ENCODE measurements around the gene AOPEP. TPM values are rescaled to one million over a fixed set of nuclear protein-coding genes. Genes with fewer than 3 reads are reported as not detected.

AOPEP gene
- total and polyA plus RNA-seq, 2 donors (not counting 3 experiments of a cell fraction or from before 2014, with no cell fraction given): 20.2 to 41.6 TPM

- no peak for TF ChIP-seq CTCF (IDR thresholded peaks at IDR 0.05; ENCODE audit: extremely low read depth in 1 of 2, insufficient read depth in 1 of 2, low read depth in 1 of 2, low read length in 2 of 2)
- no peak for TF ChIP-seq POLR2A (IDR thresholded peaks at IDR 0.05; ENCODE audit: low read depth, low read length)
- no peak for TF ChIP-seq EZH2 (IDR thresholded peaks at IDR 0.05; ENCODE audit: borderline replicate concordance, low read depth, low read length, severe bottlenecking)
- TF ChIP-seq GATA2 (IDR thresholded peaks at IDR 0.05; ENCODE audit: insufficient read depth, insufficient read length, low read depth, low read length): no peak
- no peak for DNase-seq (ENCODE audit: low read depth, low spot score)
- Histone ChIP-seq H3K9ac (replicated peaks; ENCODE audit: extremely low read depth, insufficient read depth, low read length) (no peak overlapping the region), H4K20me1 (replicated peaks; ENCODE audit: control insufficient read depth, extremely low read depth, insufficient read depth, low read length) (no peaks in the 10 kb centered on the region), H3K36me3 (ENCODE audit: control insufficient read depth in 2 of 2, extremely low read depth in 1 of 2, insufficient read depth in 2 of 2, low read length in 2 of 2) (no peaks in the 10 kb centered on the region), H3K4me2 (ENCODE audit: insufficient read depth, low read length) (no peak overlapping the region), H3K9me1 (replicated peaks; ENCODE audit: control insufficient read depth, extremely low read depth, insufficient read depth, low read length) (no peaks in the 10 kb centered on the region), H3K79me2 (ENCODE audit: control insufficient read depth, insufficient read depth, low read length) (no peaks in the 10 kb centered on the region), H3K9me3 (replicated peaks; ENCODE audit: control insufficient read depth, insufficient read depth, low read length) (no peaks in the 10 kb centered on the region), H3K27me3 (ENCODE audit: control insufficient read depth in 2 of 2, insufficient read depth in 2 of 2, low read length in 2 of 2) (peaks cover 3 to 13% of the 10 kb centered on the region in 2 experiments), H3K4me3 (replicated peaks in 1 of 3; ENCODE audit: insufficient read depth in 1 of 3, low read depth in 1 of 3, low read length in 3 of 3) (no peak overlapping the region), H2AFZ (ENCODE audit: low read depth, low read length) (no peak overlapping the region), H3K27ac (ENCODE audit: insufficient read depth, low read depth, low read length) (no peak overlapping the region), H3K4me1 (ENCODE audit: control insufficient read depth, extremely low read depth, insufficient read depth, low read length) (no peaks in the 10 kb centered on the region)
- FAIRE-seq: no peak
- intact Hi-C loops (cut with micrococcal nuclease): no loop called here
- POLR2A ChIA-PET: no interaction called here
- no TSS peak for BruUV-seq (replicated peaks)
- dilution Hi-C loops (cut with MboI; ENCODE audit: extremely low pct_ligation_motif_present, low sequenced_read_pairs): no loop called here
- CTCF ChIA-PET: interaction anchor here (1.2 to 3.9 kb wide), 4 partner anchors 15 to 471 kb away, joined by 3 to 13 read pairs (median 10); no protein-coding TSS in a partner anchor
These were observed 30.0 kb upstream of the AOPEP start for GRCh38 chr9:94696545-94696944.

GRCh38 chr9:94697972-94698581 lies 28.4 kb upstream of the AOPEP start:
- Histone ChIP-seq H3K27ac (ENCODE audit: insufficient read depth, low read depth, low read length) (no peak overlapping the region), H3K79me2 (ENCODE audit: control insufficient read depth, insufficient read depth, low read length) (no peaks in the 10 kb centered on the region), H2AFZ (ENCODE audit: low read depth, low read length) (no peak overlapping the region), H3K9ac (replicated peaks; ENCODE audit: extremely low read depth, insufficient read depth, low read length) (no peak overlapping the region), H4K20me1 (replicated peaks; ENCODE audit: control insufficient read depth, extremely low read depth, insufficient read depth, low read length) (no peaks in the 10 kb centered on the region), H3K4me1 (ENCODE audit: control insufficient read depth, extremely low read depth, insufficient read depth, low read length) (no peaks in the 10 kb centered on the region), H3K4me2 (ENCODE audit: insufficient read depth, low read length) (no peak overlapping the region), H3K9me1 (replicated peaks; ENCODE audit: control insufficient read depth, extremely low read depth, insufficient read depth, low read length) (no peaks in the 10 kb centered on the region), H3K27me3 (ENCODE audit: control insufficient read depth in 2 of 2, insufficient read depth in 2 of 2, low read length in 2 of 2) (peaks cover 3 to 13% of the 10 kb centered on the region in 2 experiments), H3K4me3 (replicated peaks in 1 of 3; ENCODE audit: insufficient read depth in 1 of 3, low read depth in 1 of 3, low read length in 3 of 3) (no peak overlapping the region), H3K9me3 (replicated peaks; ENCODE audit: control insufficient read depth, insufficient read depth, low read length) (no peaks in the 10 kb centered on the region), H3K36me3 (ENCODE audit: control insufficient read depth in 2 of 2, extremely low read depth in 1 of 2, insufficient read depth in 2 of 2, low read length in 2 of 2) (no peaks in the 10 kb centered on the region)
- no peak for DNase-seq (ENCODE audit: low read depth, low spot score)
- TF ChIP-seq POLR2A (IDR thresholded peaks at IDR 0.05; ENCODE audit: low read depth, low read length) (no peak), FOS (IDR thresholded peaks at IDR 0.05; ENCODE audit: borderline replicate concordance, insufficient read depth, low read length) (no peak), MYC (IDR thresholded peaks at IDR 0.05; ENCODE audit: low read depth, low read length) (no peak), POLR2AphosphoS5 (IDR thresholded peaks at IDR 0.05; ENCODE audit: insufficient read depth, low read depth, low read length) (no peak), GATA2 (IDR thresholded peaks at IDR 0.05; ENCODE audit: insufficient read depth, insufficient read length, low read depth, low read length) (no peak), EZH2 (IDR thresholded peaks at IDR 0.05; ENCODE audit: borderline replicate concordance, low read depth, low read length, severe bottlenecking) (no peak), JUN (IDR thresholded peaks at IDR 0.05; ENCODE audit: borderline replicate concordance, insufficient read depth, insufficient read length, low read depth) (no peak), CTCF (IDR thresholded peaks at IDR 0.05; ENCODE audit: extremely low read depth in 1 of 2, insufficient read depth in 1 of 2, low read depth in 1 of 2, low read length in 2 of 2) (no peak), MAX (IDR thresholded peaks at IDR 0.05; ENCODE audit: insufficient read depth, insufficient read length) (no peak)
- dilution Hi-C loops (cut with MboI; ENCODE audit: extremely low pct_ligation_motif_present, low sequenced_read_pairs) (no loop called here), intact Hi-C loops (cut with micrococcal nuclease) (no loop called here)
- ChIA-PET POLR2A (no interaction called here), CTCF (interaction anchor here (0.9 to 3.9 kb wide), 5 partner anchors 17 to 470 kb away, joined by 3 to 13 read pairs (median 9); no protein-coding TSS in a partner anchor)
- no TSS peak for BruUV-seq (replicated peaks)
- FAIRE-seq: no peak

All from endothelial cell of umbilical vein (primary cell).